K562 (cell line): ENCODE data around the gene PYGM. TPM values are rescaled to one million over a fixed set of nuclear protein-coding genes. Genes with fewer than 3 reads are reported as not detected.

Source experiments
- polyA plus RNA-seq, 8 experiments: library from polyadenylated mRNA; depleted of rRNA in 4 of 8; stranded (reverse) in 5 of 8; unstranded in 3 of 8; fragments of >200 nt; fragmentation: Nextera tagmentation in 2 of 8; fragmentation: Illumina TruSeq in 1 of 8; extraction: Ambion mirVana in 2 of 8; extraction: Trizol in 1 of 8; gene quantifications; 2 replicates each; pipeline versions ENCODE4 v1.2.1 to v1.2.3, GENCODE V29; 2011 to 2014; ENCODE audit warnings: inconsistent platforms in 1 of 8, missing spikeins in 1 of 8
- total RNA-seq, 7 experiments: library from RNA; depleted of rRNA in 6 of 7; stranded (reverse); fragments of >200 nt in 6 of 7; fragmentation: Illumina TruSeq in 2 of 7; extraction: Trizol in 2 of 7; gene quantifications; 2 replicates each; pipeline versions ENCODE4 v1.2.1 to v1.2.3, GENCODE V29; 2011 to 2021; ENCODE audit warnings: low replicate concordance in 1 of 7

PYGM gene
- total and polyA plus RNA-seq, 9 of the 15 experiments (the other 6 are each of a cell fraction or from before 2014, with no cell fraction given): 0.07 to 1.5 (median 0.68) TPM

Other genes with a start within 250 kb of the PYGM start
Only the 7 nearest of the 14 such genes appear.
- 0.45 and 0.53 TPM in 2 replicates for gene NRXN2, start 36.8 kb downstream of the PYGM start, total RNA-seq (2014; rRNA removed)
- gene NRXN2, start 36.8 kb downstream of the PYGM start, total RNA-seq (2014; rRNA removed; fragmentation: Illumina TruSeq; extraction: Trizol): not detected in 2 replicates
- gene NRXN2, start 36.8 kb downstream of the PYGM start, total RNA-seq (2015; rRNA removed; fragmentation: Illumina TruSeq; extraction: Trizol): 0.11 TPM in 1 of 2 replicates, not detected in the other
- 0.47 and 0.69 TPM in 2 replicates for gene NRXN2, start 36.8 kb downstream of the PYGM start, total RNA-seq (2021)
- 0.15 and 0.18 TPM in 2 replicates for gene NRXN2, start 36.8 kb downstream of the PYGM start, polyA plus RNA-seq (2011; rRNA removed)
- 0.07 and 0.08 TPM in 2 replicates for gene NRXN2, start 36.8 kb downstream of the PYGM start, polyA plus RNA-seq (2014; fragmentation: Illumina TruSeq; extraction: Trizol)
- not detected for gene NRXN2, start 36.8 kb downstream of the PYGM start, polyA plus RNA-seq (2014; fragmentation: Nextera tagmentation; extraction: Ambion mirVana)
- 0.12 TPM in 1 of 2 replicates, not detected in the other for gene NRXN2, start 36.8 kb downstream of the PYGM start, polyA plus RNA-seq (2014; rRNA removed)
- gene RASGRP2, start 15.8 kb downstream of the PYGM start, total RNA-seq (2014; rRNA removed): 10.8 and 12.3 TPM in 2 replicates
- 4.2 and 5.3 TPM in 2 replicates for gene RASGRP2, start 15.8 kb downstream of the PYGM start, total RNA-seq (2014; rRNA removed; fragmentation: Illumina TruSeq; extraction: Trizol)
- gene RASGRP2, start 15.8 kb downstream of the PYGM start, total RNA-seq (2015; rRNA removed; fragmentation: Illumina TruSeq; extraction: Trizol): 4.1 and 5.0 TPM in 2 replicates
- gene RASGRP2, start 15.8 kb downstream of the PYGM start, total RNA-seq (2021): 14.6 and 15.8 TPM in 2 replicates
- 15.7 and 16.6 TPM in 2 replicates for gene RASGRP2, start 15.8 kb downstream of the PYGM start, polyA plus RNA-seq (2011; rRNA removed)
- 5.5 and 6.3 TPM in 2 replicates for gene RASGRP2, start 15.8 kb downstream of the PYGM start, polyA plus RNA-seq (2014; fragmentation: Illumina TruSeq; extraction: Trizol)
- gene RASGRP2, start 15.8 kb downstream of the PYGM start, polyA plus RNA-seq (2014; fragmentation: Nextera tagmentation; extraction: Ambion mirVana): 1 to 10 TPM in 1 of 2 experiments, under 1 TPM in 1; 0.87 to 1.1 TPM
- gene RASGRP2, start 15.8 kb downstream of the PYGM start, polyA plus RNA-seq (2014; rRNA removed): 15.8 and 22.7 TPM in 2 replicates
- 141 and 158 TPM in 2 replicates for gene SF1, start 18.6 kb upstream of the PYGM start, total RNA-seq (2014; rRNA removed)
- 111 and 122 TPM in 2 replicates for gene SF1, start 18.6 kb upstream of the PYGM start, total RNA-seq (2014; rRNA removed; fragmentation: Illumina TruSeq; extraction: Trizol)
- 78.3 and 84.0 TPM in 2 replicates for gene SF1, start 18.6 kb upstream of the PYGM start, total RNA-seq (2015; rRNA removed; fragmentation: Illumina TruSeq; extraction: Trizol)
- 295 and 334 TPM in 2 replicates for gene SF1, start 18.6 kb upstream of the PYGM start, total RNA-seq (2021)
- 64.3 and 88.2 TPM in 2 replicates for gene SF1, start 18.6 kb upstream of the PYGM start, polyA plus RNA-seq (2011; rRNA removed)
- 207 and 244 TPM in 2 replicates for gene SF1, start 18.6 kb upstream of the PYGM start, polyA plus RNA-seq (2014; fragmentation: Illumina TruSeq; extraction: Trizol)
- gene SF1, start 18.6 kb upstream of the PYGM start, polyA plus RNA-seq (2014; fragmentation: Nextera tagmentation; extraction: Ambion mirVana): 10 to 100 TPM; 13.1 to 14.0 TPM
- gene SF1, start 18.6 kb upstream of the PYGM start, polyA plus RNA-seq (2014; rRNA removed): 123 and 131 TPM in 2 replicates
- gene MAP4K2, start 43.2 kb upstream of the PYGM start, total RNA-seq (2014; rRNA removed): 9.6 and 13.7 TPM in 2 replicates
- gene MAP4K2, start 43.2 kb upstream of the PYGM start, total RNA-seq (2014; rRNA removed; fragmentation: Illumina TruSeq; extraction: Trizol): 3.4 and 4.9 TPM in 2 replicates
- gene MAP4K2, start 43.2 kb upstream of the PYGM start, total RNA-seq (2015; rRNA removed; fragmentation: Illumina TruSeq; extraction: Trizol): 7.0 and 8.5 TPM in 2 replicates
- 13.9 and 14.5 TPM in 2 replicates for gene MAP4K2, start 43.2 kb upstream of the PYGM start, total RNA-seq (2021)
- gene MAP4K2, start 43.2 kb upstream of the PYGM start, polyA plus RNA-seq (2011; rRNA removed): 7.3 and 11.2 TPM in 2 replicates
- 8.5 and 12.2 TPM in 2 replicates for gene MAP4K2, start 43.2 kb upstream of the PYGM start, polyA plus RNA-seq (2014; fragmentation: Illumina TruSeq; extraction: Trizol)
- gene MAP4K2, start 43.2 kb upstream of the PYGM start, polyA plus RNA-seq (2014; fragmentation: Nextera tagmentation; extraction: Ambion mirVana): under 1 TPM; 0.13 to 0.39 TPM
- 10.5 and 11.6 TPM in 2 replicates for gene MAP4K2, start 43.2 kb upstream of the PYGM start, polyA plus RNA-seq (2014; rRNA removed)
- 24.3 and 29.4 TPM in 2 replicates for gene MEN1, start 50.6 kb upstream of the PYGM start, total RNA-seq (2014; rRNA removed)
- gene MEN1, start 50.6 kb upstream of the PYGM start, total RNA-seq (2014; rRNA removed; fragmentation: Illumina TruSeq; extraction: Trizol): 6.3 and 7.3 TPM in 2 replicates
- 12.3 and 15.0 TPM in 2 replicates for gene MEN1, start 50.6 kb upstream of the PYGM start, total RNA-seq (2015; rRNA removed; fragmentation: Illumina TruSeq; extraction: Trizol)
- gene MEN1, start 50.6 kb upstream of the PYGM start, total RNA-seq (2021): 55.7 and 57.2 TPM in 2 replicates
- 19.3 and 34.7 TPM in 2 replicates for gene MEN1, start 50.6 kb upstream of the PYGM start, polyA plus RNA-seq (2011; rRNA removed)
- 42.7 and 48.3 TPM in 2 replicates for gene MEN1, start 50.6 kb upstream of the PYGM start, polyA plus RNA-seq (2014; fragmentation: Illumina TruSeq; extraction: Trizol)
- gene MEN1, start 50.6 kb upstream of the PYGM start, polyA plus RNA-seq (2014; fragmentation: Nextera tagmentation; extraction: Ambion mirVana): 1 to 10 TPM; 3.4 to 3.9 TPM
- gene MEN1, start 50.6 kb upstream of the PYGM start, polyA plus RNA-seq (2014; rRNA removed): 40.5 and 42.5 TPM in 2 replicates
- 4.0 and 7.1 TPM in 2 replicates for gene CDC42BPG, start 84.7 kb upstream of the PYGM start, total RNA-seq (2014; rRNA removed)
- 0.99 and 1.1 TPM in 2 replicates for gene CDC42BPG, start 84.7 kb upstream of the PYGM start, total RNA-seq (2014; rRNA removed; fragmentation: Illumina TruSeq; extraction: Trizol)
- gene CDC42BPG, start 84.7 kb upstream of the PYGM start, total RNA-seq (2015; rRNA removed; fragmentation: Illumina TruSeq; extraction: Trizol): 2.1 and 2.5 TPM in 2 replicates
- gene CDC42BPG, start 84.7 kb upstream of the PYGM start, total RNA-seq (2021): 7.4 and 8.8 TPM in 2 replicates
- 2.2 and 3.6 TPM in 2 replicates for gene CDC42BPG, start 84.7 kb upstream of the PYGM start, polyA plus RNA-seq (2011; rRNA removed)
- 1.8 and 4.6 TPM in 2 replicates for gene CDC42BPG, start 84.7 kb upstream of the PYGM start, polyA plus RNA-seq (2014; fragmentation: Illumina TruSeq; extraction: Trizol)
- gene CDC42BPG, start 84.7 kb upstream of the PYGM start, polyA plus RNA-seq (2014; fragmentation: Nextera tagmentation; extraction: Ambion mirVana): under 1 TPM; 0.04 to 0.08 TPM
- gene CDC42BPG, start 84.7 kb upstream of the PYGM start, polyA plus RNA-seq (2014; rRNA removed): 7.9 and 11.8 TPM in 2 replicates
- 39.1 and 40.0 TPM in 2 replicates for gene EHD1, start 118.6 kb upstream of the PYGM start, total RNA-seq (2014; rRNA removed)
- gene EHD1, start 118.6 kb upstream of the PYGM start, total RNA-seq (2014; rRNA removed; fragmentation: Illumina TruSeq; extraction: Trizol): 7.2 and 11.5 TPM in 2 replicates
- gene EHD1, start 118.6 kb upstream of the PYGM start, total RNA-seq (2015; rRNA removed; fragmentation: Illumina TruSeq; extraction: Trizol): 12.7 and 12.9 TPM in 2 replicates
- 65.0 and 69.6 TPM in 2 replicates for gene EHD1, start 118.6 kb upstream of the PYGM start, total RNA-seq (2021)
- 16.4 and 34.2 TPM in 2 replicates for gene EHD1, start 118.6 kb upstream of the PYGM start, polyA plus RNA-seq (2011; rRNA removed)
- gene EHD1, start 118.6 kb upstream of the PYGM start, polyA plus RNA-seq (2014; fragmentation: Illumina TruSeq; extraction: Trizol): 41.0 and 45.1 TPM in 2 replicates
- under 1 TPM; 0.46 to 0.59 TPM for gene EHD1, start 118.6 kb upstream of the PYGM start, polyA plus RNA-seq (2014; fragmentation: Nextera tagmentation; extraction: Ambion mirVana)
- gene EHD1, start 118.6 kb upstream of the PYGM start, polyA plus RNA-seq (2014; rRNA removed): 26.8 and 27.3 TPM in 2 replicates